Fibroblast of pulmonary artery (primary cell): Measurements from ENCODE around the gene AUTS2.

Experiments used
- DNase-seq: peaks from one replicate; pipeline ENCODE4 v3.0.0-alpha.2; 2010; ENCODE audit warnings: low read depth
- H3K4me3 ChIP-seq: replicated peaks from 2 replicates; pipeline ENCODE4 v1.5.1; 2011; ENCODE audit warnings: low read depth, mild to moderate bottlenecking, control low read depth, low read length, moderate library complexity
- CTCF ChIP-seq: IDR thresholded peaks from 2 replicates; pipeline ENCODE4 v1.5.1; 2011; ENCODE audit warnings: mild to moderate bottlenecking, control low read depth, low read length, inconsistent platforms; ENCODE audit errors: missing control alignments

The AUTS2 gene

GRCh38 chr7:69593511-69593910 lies 4.8 kb upstream of the AUTS2 start:
- H3K4me3 ChIP-seq, result no peak overlapping the region
- no peak for DNase-seq
- TF ChIP-seq CTCF, result no peak

- no peak for DNase-seq
- no peak for TF ChIP-seq CTCF
- H3K4me3 ChIP-seq, result no peak overlapping the region
Measured at GRCh38 chr7:69595415-69595814, 2.9 kb upstream of the AUTS2 start.

GRCh38 chr7:69596056-69596455 lies 2.2 kb upstream of the AUTS2 start:
- no peak overlapping the region for H3K4me3 ChIP-seq
- DNase-seq, result no peak
- no peak for TF ChIP-seq CTCF

GRCh38 chr7:69596723-69597277 lies 1.5 kb upstream of the AUTS2 start:
- DNase-seq, result no peak
- TF ChIP-seq CTCF, result no peak
- H3K4me3 ChIP-seq, result peak overlapping the region; percentile 57

- H3K4me3 ChIP-seq, result peak overlapping the region; percentile 57
- no peak for DNase-seq
- no peak for TF ChIP-seq CTCF
Measured at GRCh38 chr7:69597278-69598076, 798 bp upstream of the AUTS2 start.

- peak overlapping the region; percentile 82 for H3K4me3 ChIP-seq
- no peak for TF ChIP-seq CTCF
- no peak for DNase-seq
Measured at GRCh38 chr7:69598487-69599285, 411 bp downstream of the AUTS2 start.
